Measurements from ENCODE around the gene ACE. TPM values are rescaled to one million over a fixed set of nuclear protein-coding genes. Genes with fewer than 3 reads are reported as not detected.

The ACE gene
- total RNA-seq: 22.8 and 117 TPM in 2 replicates

GRCh38 chr17:63476854-63477479, at the start of gene ACE:
TSS of gene ACE (plus strand) at chr17:63477061. CDS start at chr17:63477095, 34 bp downstream.
- no peak for DNase-seq (ENCODE audit: extremely low read depth, low read depth, low spot score)

GRCh38 chr17:63429766-63430165, 47.1 kb upstream of the ACE start:
- DNase-seq (ENCODE audit: extremely low read depth, low read depth, low spot score): no peak

- no peak for DNase-seq (ENCODE audit: extremely low read depth, low read depth, low spot score)
These were observed 46.6 kb upstream of the ACE start for GRCh38 chr17:63430223-63430622.

GRCh38 chr17:63431618-63431938, 45.3 kb upstream of the ACE start:
- no peak for DNase-seq (ENCODE audit: extremely low read depth, low read depth, low spot score)

GRCh38 chr17:63431939-63432804, 44.7 kb upstream of the ACE start:
- no peak for DNase-seq (ENCODE audit: extremely low read depth, low read depth, low spot score)

- no peak for DNase-seq (ENCODE audit: extremely low read depth, low read depth, low spot score)
These were observed 42.9 kb upstream of the ACE start for GRCh38 chr17:63433746-63434591.

- no peak for DNase-seq (ENCODE audit: extremely low read depth, low read depth, low spot score)
These were observed 41.8 kb upstream of the ACE start for GRCh38 chr17:63434951-63435571.

GRCh38 chr17:63435681-63436522, 41.0 kb upstream of the ACE start:
- DNase-seq (ENCODE audit: extremely low read depth, low read depth, low spot score): no peak

- no peak for DNase-seq (ENCODE audit: extremely low read depth, low read depth, low spot score)
These were observed 40.2 kb upstream of the ACE start for GRCh38 chr17:63436523-63437110.

- no peak for DNase-seq (ENCODE audit: extremely low read depth, low read depth, low spot score)
These were observed 39.4 kb upstream of the ACE start for GRCh38 chr17:63437287-63438091.

- no peak for DNase-seq (ENCODE audit: extremely low read depth, low read depth, low spot score)
These were observed 38.5 kb upstream of the ACE start for GRCh38 chr17:63438092-63439051.

GRCh38 chr17:63439687-63440086, 37.2 kb upstream of the ACE start:
- no peak for DNase-seq (ENCODE audit: extremely low read depth, low read depth, low spot score)

GRCh38 chr17:63440127-63440769, 36.6 kb upstream of the ACE start:
- DNase-seq (ENCODE audit: extremely low read depth, low read depth, low spot score): no peak

- DNase-seq (ENCODE audit: extremely low read depth, low read depth, low spot score): no peak
These were observed 36.0 kb upstream of the ACE start for GRCh38 chr17:63440770-63441335.

GRCh38 chr17:63441654-63442053, 35.2 kb upstream of the ACE start:
- DNase-seq (ENCODE audit: extremely low read depth, low read depth, low spot score): no peak

GRCh38 chr17:63442074-63442473, 34.8 kb upstream of the ACE start:
- no peak for DNase-seq (ENCODE audit: extremely low read depth, low read depth, low spot score)

- DNase-seq (ENCODE audit: extremely low read depth, low read depth, low spot score): no peak
These were observed 34.3 kb upstream of the ACE start for GRCh38 chr17:63442549-63443035.
